Measurements from ENCODE around the gene SIX2. TPM values are rescaled to one million over a fixed set of nuclear protein-coding genes. Genes with fewer than 3 reads are reported as not detected.
A peak's percentile ranks its signal among the peaks of the same experiment; 100 is the strongest.

Gene SIX2
- total RNA-seq, 4 donors from 2014 or later: 0.14 to 0.32 TPM; not detected in 2

DNA sequence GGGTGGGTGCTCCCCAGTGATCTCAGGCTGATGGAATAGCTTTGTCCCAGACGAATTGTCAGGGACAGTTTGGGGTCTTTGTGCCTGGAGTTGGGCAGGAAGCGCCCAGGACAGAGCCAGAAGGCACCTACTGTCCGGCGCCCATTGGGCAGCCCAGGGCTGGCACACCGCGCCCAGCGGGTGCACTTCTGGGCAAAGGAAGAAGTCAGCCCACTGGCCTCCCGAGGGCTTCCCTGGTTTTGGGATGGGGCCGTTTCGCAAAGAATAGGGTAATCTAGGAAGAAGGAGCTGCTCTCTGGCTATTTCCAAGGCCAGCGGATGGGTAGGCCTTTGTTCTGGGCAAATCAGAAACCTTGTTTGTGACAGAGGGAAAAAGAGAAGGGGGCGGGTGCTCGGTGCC lies 3.5 kb upstream of the SIX2 start:
- in situ Hi-C loops (cut with MboI; ENCODE audit: low pct_ligation_motif_present in 1 of 4, low pct_unique_long_range_greater_than_20kb in 1 of 4, low sequenced_read_pairs in 3 of 4) (no loop called here), intact Hi-C loops (cut with DNase I; ENCODE audit: low total_unique reads) (no loop called here)
- TF ChIP-seq POLR2A (IDR thresholded peaks at IDR 0.05) (no peak), POLR2AphosphoS5 (IDR thresholded peaks at IDR 0.05) (no peak), EP300 (IDR thresholded peaks at IDR 0.05; ENCODE audit: low read depth) (no peak)
- TF ChIP-seq, protein P1, sequence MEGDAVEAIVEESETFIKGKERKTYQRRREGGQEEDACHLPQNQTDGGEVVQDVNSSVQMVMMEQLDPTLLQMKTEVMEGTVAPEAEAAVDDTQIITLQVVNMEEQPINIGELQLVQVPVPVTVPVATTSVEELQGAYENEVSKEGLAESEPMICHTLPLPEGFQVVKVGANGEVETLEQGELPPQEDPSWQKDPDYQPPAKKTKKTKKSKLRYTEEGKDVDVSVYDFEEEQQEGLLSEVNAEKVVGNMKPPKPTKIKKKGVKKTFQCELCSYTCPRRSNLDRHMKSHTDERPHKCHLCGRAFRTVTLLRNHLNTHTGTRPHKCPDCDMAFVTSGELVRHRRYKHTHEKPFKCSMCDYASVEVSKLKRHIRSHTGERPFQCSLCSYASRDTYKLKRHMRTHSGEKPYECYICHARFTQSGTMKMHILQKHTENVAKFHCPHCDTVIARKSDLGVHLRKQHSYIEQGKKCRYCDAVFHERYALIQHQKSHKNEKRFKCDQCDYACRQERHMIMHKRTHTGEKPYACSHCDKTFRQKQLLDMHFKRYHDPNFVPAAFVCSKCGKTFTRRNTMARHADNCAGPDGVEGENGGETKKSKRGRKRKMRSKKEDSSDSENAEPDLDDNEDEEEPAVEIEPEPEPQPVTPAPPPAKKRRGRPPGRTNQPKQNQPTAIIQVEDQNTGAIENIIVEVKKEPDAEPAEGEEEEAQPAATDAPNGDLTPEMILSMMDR (IDR thresholded peaks at IDR 0.05): no peak
- Histone ChIP-seq H3K27me3 (peaks cover 98% of the 10 kb centered on the region), H3K4me1 (peaks cover 4 to 44% (median 39%) of the 10 kb centered on the region in 4 donors), H3K27ac (no peak overlapping the region), H3K4me3 (no peak overlapping the region), H3K36me3 (no peaks in the 10 kb centered on the region), H3K9me3 (no peaks in the 10 kb centered on the region)
- DNase-seq: no peak
- 20 to 49% methylated on average over 2 to 13 of the region's 13 CpGs for WGBS, 2 donors (ENCODE audit: low coverage in 1 of 2)

DNA sequence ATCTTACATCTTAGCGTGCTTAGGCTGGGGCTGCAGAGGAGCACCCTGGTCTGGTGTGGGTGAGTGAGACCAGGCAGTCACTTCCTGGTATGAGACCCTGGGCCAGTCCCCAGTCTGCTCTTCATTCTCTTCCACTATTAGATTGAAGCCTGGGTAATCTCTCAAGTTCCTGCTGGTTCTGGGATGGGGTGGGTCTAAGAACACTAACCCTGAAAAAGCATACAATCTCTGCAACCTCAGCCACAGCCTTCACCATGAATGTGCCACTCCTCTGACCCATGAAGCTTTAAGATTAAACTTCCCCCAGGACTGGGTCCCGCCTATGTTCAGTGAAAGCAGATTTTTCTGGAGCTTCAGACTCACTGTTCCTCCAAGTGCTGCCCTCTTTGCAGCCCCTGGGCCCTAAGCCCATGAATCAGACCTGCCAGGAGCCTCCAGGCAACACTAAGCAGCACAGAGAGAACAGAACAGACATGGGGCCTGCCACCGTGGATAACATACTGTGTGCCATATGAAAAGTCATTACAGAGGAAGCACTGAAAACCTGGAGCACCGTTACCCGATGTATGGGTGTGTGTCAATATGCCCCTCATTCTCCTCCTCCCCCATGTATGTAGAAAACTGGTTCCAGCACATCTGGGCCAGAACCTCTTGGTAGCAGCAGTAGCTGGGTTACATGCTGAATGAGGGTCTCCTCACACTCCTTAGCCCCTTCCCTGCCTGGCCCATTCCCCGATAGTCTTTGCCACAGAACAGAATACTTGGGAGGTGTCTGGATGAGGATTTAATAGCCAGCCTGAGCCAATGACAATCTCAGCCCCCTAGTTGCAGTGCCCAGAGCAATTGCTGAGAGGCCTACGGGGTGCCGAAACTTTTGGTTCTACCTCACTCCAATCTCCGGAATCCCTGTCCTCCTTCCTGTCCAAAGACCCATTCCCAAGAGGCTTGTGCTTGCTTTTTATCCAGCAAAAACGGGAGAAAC lies 2.7 kb upstream of the SIX2 start:
- intact Hi-C loops (cut with DNase I; ENCODE audit: low total_unique reads) (no loop called here), in situ Hi-C loops (cut with MboI; ENCODE audit: low pct_ligation_motif_present in 1 of 4, low pct_unique_long_range_greater_than_20kb in 1 of 4, low sequenced_read_pairs in 3 of 4) (no loop called here)
- no peak for TF ChIP-seq POLR2AphosphoS5 (IDR thresholded peaks at IDR 0.05)
- TF ChIP-seq, protein P1 (IDR thresholded peaks at IDR 0.05): no peak
- no peak for TF ChIP-seq POLR2A (IDR thresholded peaks at IDR 0.05)
- no peak for TF ChIP-seq EP300 (IDR thresholded peaks at IDR 0.05; ENCODE audit: low read depth)
- WGBS, 2 donors (ENCODE audit: low coverage in 1 of 2): 14 to 61% methylated on average over 3 to 10 of the region's 10 CpGs
- Histone ChIP-seq H3K36me3 (no peaks in the 10 kb centered on the region), H3K27ac (no peak overlapping the region), H3K9me3 (no peaks in the 10 kb centered on the region), H3K4me3 (no peak overlapping the region), H3K27me3 (peaks cover 98% of the 10 kb centered on the region), H3K4me1 (peaks cover 4 to 44% (median 39%) of the 10 kb centered on the region in 4 donors)
- DNase-seq: no peak

DNA sequence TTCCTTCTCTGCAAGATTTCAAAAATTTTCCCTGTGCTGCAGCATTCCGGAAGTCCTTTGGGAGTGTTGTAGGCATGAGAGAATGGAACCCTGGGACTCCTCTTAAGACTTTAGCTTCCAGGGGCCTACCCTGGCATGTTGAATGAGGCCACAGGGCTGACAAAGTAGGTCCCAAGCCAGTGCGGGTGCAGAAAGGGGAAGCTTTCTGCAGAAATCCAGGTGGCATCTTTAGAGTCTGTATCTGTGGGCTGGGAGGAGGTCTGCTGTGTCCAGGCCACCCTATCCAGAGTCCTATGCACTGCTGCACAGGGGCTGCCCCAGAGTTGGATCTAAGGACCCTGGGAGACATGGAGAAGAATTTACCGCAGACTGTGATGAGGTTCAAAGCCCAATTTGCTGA lies 1.9 kb upstream of the SIX2 start:
- in situ Hi-C loops (cut with MboI; ENCODE audit: low pct_ligation_motif_present in 1 of 4, low pct_unique_long_range_greater_than_20kb in 1 of 4, low sequenced_read_pairs in 3 of 4) (no loop called here), intact Hi-C loops (cut with DNase I; ENCODE audit: low total_unique reads) (no loop called here)
- 58% methylated on average over 3 of the region's 3 CpGs; no CpG with 5 or more reads in 1 of the 2 donors for WGBS, 2 donors (ENCODE audit: low coverage in 1 of 2)
- H3K36me3 ChIP-seq: no peaks in the 10 kb centered on the region
- peaks cover 4 to 44% (median 39%) of the 10 kb centered on the region in 4 donors for H3K4me1 ChIP-seq
- no peak for DNase-seq
- no peak overlapping the region for H3K4me3 ChIP-seq
- no peaks in the 10 kb centered on the region for H3K9me3 ChIP-seq
- H3K27ac ChIP-seq: no peak overlapping the region
- H3K27me3 ChIP-seq: peaks cover 100% of the 10 kb centered on the region
- TF ChIP-seq POLR2A (IDR thresholded peaks at IDR 0.05) (no peak), EP300 (IDR thresholded peaks at IDR 0.05; ENCODE audit: low read depth) (no peak), POLR2AphosphoS5 (IDR thresholded peaks at IDR 0.05) (no peak)
- TF ChIP-seq, protein P1 (IDR thresholded peaks at IDR 0.05): no peak

DNA sequence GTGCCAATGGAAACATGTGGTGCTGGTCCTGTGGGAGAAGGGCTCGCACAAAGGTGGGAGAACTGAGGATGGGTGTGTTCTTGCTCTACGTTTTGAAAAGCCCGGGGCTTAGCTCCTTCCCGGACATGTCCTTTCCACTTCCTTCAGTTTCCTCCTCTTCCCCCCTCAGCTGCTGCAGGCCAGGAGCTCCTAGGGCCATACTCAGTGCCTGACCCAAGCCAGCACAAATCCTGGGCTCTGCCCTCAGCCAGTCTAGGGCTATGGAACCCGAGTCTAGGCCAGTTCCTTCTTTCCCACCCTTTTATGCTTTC lies 1.4 kb upstream of the SIX2 start:
- 13 to 19% methylated on average over 3 to 5 of the region's 5 CpGs for WGBS, 2 donors (ENCODE audit: low coverage in 1 of 2)
- TF ChIP-seq POLR2AphosphoS5 (IDR thresholded peaks at IDR 0.05) (no peak), EP300 (IDR thresholded peaks at IDR 0.05; ENCODE audit: low read depth) (no peak), POLR2A (IDR thresholded peaks at IDR 0.05) (no peak)
- TF ChIP-seq, protein P1 (IDR thresholded peaks at IDR 0.05): no peak
- DNase-seq: no peak
- Histone ChIP-seq H3K9me3 (no peaks in the 10 kb centered on the region), H3K4me1 (peaks cover 4 to 44% (median 39%) of the 10 kb centered on the region in 4 donors), H3K27me3 (peaks cover 100% of the 10 kb centered on the region), H3K27ac (peak overlapping the region in 2 of 4 donors; percentile 22 to 64), H3K36me3 (no peaks in the 10 kb centered on the region), H3K4me3 (peak overlapping the region in 2 of 4 donors; percentile 41 to 50)
- in situ Hi-C loops (cut with MboI; ENCODE audit: low pct_ligation_motif_present in 1 of 4, low pct_unique_long_range_greater_than_20kb in 1 of 4, low sequenced_read_pairs in 3 of 4) (no loop called here), intact Hi-C loops (cut with DNase I; ENCODE audit: low total_unique reads) (no loop called here)
